HG03175 (cell line): ENCODE results near the gene RASGRF1.

ENCODE experiments used
- ATAC-seq: cut with Tn5 transposase; IDR thresholded peaks from one replicate; pipeline ENCODE4 v1.9.1; 2021; ENCODE audit warnings: mild to moderate bottlenecking, moderate library complexity; ENCODE audit not compliant: unreplicated experiment

Gene RASGRF1

DNA sequence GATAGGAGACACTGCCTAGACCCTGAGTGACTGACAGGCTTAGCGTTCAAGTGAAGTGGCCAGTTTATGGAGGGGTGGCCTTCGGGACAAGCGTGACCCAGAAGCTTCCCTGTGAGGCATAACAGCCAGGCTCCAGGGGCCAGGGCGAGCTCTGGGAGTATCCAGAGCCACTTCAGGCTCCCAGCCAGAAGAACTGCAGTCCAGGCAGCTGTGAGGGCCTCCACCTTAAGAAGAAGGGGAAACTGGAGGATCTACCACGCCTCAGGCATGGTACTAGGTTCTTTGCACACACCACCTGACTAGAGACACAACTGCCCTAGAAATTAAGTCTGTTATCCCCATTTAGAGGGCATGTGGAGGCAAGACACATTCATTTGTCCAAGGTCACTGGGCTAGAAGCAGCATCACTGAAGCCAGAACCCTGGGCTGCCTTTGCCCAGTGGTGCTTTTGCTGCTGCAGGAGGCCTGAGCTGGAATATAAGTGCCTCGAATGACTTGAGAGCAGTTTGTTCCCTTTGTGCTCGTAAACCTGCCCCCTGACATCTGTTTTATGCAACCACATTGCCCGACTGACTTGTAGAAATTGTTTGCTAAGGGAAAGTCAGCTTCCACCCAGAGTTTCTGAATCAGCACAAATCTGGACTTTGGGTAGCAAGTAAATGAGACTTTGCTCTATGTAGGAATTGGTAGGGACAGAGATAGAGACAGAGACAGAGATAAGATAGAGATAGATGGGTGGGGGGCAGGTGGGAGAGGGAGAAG is 23.3 kb downstream of the RASGRF1 start:
- ATAC-seq: no peak

DNA sequence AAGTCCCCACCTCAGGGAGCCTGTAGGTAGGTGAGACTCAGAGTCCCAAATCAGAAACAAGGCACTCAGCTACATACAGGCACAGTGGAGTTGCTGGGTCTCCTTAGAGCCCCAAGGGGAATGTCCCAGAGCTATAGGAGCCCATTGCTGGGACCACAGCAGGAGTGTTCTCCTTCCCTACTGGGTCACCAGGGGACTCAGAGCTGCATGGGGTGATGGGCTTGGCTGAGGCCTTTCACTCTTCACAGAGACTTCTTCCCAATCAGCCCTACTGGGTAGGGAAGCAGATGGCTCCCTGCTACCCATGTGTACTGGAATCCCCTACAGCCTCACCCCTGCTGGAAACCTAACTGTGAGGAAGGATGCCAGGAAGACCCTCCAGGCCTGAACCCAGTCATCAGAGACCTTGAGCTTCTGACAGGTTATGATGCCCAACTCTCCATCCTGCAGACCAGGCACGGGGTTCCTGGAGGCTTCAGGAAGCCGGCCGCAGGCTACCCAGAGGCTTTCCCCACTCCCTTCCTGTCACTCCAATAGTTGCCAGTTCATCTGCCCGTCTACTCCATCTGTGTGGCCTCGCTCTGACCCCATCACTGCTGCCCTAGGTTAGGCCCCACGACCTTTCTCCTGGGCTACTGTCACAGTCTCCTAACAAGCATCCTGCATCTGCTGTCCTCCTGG is 24.0 kb downstream of the RASGRF1 start:
- ATAC-seq: no peak

DNA sequence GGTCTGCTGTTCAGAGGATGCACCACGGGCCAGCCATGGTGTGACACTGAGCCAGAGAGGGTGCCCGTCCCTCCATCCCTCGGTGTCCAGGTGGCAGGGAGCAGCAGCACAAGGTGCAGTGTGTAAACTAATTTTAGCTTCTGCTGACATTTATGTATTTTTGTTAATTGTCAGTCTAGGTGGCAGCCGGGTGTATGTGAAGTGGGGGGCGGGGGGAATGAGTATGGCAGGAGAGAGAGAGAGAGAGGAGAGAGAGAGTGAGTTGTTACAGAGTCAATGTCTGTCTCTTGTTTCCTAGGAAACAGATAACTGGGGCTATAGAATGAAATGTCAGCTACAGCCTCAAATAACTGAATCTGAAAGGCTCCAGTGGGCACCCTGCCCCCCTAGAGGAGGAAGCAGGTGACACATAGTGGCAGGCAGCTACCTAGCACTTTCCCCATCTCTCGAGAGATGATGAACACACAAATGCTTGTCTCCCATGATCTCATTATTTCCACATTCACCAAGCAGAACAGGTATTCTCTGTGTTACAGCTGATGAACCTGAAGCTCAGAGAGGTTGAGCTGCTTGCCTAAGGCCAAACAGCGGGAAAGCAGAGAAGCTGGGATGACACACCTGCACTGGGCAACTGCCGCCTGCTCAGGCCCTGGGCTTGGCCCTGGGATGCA is 24.7 kb downstream of the RASGRF1 start:
- no peak for ATAC-seq

DNA sequence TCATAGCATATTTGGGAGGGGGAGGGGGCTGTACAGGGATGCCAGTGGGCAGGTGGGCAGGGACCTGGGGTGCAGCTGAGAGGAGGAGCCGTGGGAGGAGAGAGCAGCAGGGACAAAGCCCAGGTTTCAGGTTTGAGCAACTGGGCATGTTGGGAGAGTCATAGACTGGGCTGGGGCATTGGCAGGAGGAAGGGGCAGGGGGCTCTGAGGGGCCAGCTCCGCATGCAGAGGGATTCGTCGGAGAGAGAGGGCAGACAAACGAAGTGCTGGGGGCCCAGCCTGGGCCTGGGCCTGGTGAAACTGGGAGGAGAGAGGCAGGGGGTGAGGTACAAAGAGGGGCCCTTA is 25.2 kb downstream of the RASGRF1 start:
- no peak for ATAC-seq

DNA sequence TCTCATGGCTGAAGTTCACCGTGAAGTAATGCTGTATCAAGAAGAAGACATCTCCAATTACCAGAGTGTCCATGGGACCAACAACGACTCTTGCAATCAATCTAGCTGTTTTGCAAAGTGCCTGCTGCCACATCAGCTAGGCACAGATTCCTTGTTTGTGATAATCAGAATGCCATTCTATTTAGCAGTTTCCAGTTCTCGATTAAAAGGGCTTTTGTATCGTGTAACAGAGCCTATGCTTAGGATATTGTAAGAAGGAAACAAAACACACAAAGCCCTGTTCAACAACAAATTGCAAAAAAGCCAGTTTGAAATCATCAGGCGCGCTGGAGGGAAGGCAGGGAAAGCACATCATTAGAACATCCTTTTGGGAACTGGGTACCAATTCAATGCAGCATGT is 26.1 kb downstream of the RASGRF1 start:
- ATAC-seq: no peak

DNA sequence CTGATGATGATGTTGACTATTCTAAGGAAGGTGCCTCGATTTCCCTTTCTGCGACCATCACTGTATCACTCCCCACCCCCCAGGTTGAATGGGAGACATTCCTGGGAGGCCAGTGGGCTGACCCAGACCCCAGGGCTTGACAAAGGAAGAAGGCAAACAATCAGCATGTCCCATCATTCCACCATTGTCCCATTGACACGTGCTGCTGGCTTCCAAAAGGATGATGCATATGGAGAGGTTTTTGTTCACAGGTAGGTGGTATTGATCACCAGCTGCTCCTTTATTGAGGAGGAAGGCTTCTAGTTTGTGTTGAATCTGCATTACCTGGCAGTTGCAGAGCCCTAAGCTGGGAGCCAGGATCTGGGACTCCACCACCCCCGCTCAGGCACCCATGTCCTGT is 30.4 kb downstream of the RASGRF1 start:
- no peak for ATAC-seq

DNA sequence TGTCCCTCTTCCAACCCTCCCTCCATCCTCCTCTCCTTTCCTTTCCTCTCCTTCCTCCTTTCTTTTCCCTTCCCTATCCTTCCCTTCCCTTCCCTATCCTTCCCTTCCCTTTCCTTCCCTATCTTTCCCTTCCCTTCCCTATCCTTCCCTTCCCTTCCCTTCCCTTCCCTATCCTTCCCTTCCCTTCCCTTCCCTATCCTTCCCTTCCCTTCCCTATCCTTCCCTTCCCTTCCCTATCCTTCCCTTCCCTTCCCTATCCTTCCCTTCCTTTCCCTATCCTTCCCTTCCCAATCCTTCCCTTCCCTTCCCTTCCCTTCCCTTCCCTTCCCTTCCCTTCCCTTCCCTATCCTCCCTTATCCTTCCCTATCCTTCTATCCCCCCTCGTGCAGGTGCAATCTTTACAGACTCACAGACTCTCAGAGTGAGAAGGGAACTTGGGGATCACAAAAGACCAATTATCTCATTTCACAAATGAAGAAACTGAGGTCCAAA is 31.5 kb downstream of the RASGRF1 start:
- ATAC-seq: no peak

DNA sequence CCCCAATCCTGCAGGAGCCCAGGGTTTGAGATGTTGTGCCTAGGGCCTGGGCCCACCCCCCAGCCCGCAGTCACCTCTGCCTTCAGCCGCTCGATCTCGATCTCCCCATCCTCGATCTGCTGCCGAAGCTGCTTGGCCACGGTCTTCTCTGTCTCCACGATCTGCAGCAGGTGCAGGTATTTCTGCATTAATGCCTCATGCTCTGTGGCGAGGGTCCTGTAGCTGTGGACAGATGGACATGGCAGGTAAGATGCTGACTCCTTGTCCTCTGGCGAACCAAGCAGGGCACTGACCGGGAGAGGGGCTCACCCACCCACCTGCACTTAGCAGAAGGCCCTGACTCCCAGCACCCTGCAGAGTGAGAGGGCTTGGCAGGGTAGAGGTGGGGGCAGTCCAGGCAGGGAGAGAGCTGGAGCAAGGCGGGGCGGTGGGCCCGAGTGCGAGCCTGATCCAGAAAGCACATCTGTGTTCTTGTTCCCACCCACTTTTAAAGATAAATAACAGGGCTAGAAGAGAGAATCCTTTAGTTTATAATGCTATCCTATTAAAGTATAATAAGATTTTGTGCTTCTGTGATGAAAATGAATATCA is 32.2 kb downstream of the RASGRF1 start:
- ATAC-seq: no peak

DNA sequence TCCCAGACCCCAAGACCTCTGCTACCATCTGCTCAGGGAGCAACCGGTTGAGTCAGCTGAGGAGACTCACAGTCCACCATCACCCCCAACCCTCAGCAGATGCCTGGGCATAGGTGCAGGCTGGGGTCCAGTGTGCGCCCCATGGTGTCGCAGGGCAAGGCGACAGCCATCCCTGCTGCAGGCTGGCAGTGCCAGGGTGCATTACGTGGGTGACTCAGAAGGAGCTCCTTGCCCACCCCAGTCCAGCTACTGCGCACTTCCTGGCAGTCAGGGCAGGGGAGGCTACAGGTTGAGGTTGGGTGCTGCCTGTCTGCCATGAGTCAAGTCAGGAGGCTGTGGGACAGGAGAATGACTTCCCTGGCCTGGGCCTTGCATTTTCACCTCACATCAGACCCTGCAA is 33.5 kb downstream of the RASGRF1 start:
- ATAC-seq: no peak

DNA sequence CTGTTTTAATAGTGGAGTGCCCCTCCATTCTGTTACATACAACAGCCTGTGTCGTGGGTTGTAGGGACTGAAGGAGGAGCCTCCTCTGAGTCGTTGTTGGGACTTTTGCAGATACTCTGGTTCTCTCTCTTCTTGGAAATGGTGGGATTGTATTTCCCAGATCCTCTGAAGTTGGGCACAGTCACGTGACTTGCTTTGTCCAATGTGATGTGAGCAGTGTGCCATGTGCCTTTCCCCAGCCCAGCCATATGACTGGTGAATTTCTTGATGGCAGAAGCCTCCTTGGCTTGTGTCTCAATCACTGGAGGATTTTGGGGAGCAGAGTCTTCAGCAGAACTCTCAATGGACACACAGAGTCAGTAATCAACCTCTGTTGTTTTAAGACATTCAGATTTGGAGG is 36.2 kb downstream of the RASGRF1 start:
- no peak for ATAC-seq

DNA sequence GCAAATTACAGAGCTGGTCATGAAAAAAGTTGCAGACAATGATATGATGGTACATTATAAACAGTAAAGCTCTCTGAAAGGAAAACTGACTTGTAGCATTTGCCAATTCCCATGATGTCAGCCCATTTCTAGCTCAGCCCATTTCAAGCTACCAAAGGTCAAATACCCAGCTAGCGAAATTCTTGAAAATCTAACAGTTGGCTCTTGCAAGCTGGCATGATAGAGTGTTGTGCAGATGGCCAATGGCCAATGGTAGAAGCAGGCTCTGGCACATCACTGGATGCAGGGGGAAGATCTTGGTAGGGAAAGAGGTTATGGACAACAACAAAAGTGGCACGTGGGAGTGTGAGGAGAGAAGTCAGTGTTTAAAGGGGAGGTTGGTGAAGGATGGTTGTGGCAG is 36.7 kb downstream of the RASGRF1 start:
- no peak for ATAC-seq

DNA sequence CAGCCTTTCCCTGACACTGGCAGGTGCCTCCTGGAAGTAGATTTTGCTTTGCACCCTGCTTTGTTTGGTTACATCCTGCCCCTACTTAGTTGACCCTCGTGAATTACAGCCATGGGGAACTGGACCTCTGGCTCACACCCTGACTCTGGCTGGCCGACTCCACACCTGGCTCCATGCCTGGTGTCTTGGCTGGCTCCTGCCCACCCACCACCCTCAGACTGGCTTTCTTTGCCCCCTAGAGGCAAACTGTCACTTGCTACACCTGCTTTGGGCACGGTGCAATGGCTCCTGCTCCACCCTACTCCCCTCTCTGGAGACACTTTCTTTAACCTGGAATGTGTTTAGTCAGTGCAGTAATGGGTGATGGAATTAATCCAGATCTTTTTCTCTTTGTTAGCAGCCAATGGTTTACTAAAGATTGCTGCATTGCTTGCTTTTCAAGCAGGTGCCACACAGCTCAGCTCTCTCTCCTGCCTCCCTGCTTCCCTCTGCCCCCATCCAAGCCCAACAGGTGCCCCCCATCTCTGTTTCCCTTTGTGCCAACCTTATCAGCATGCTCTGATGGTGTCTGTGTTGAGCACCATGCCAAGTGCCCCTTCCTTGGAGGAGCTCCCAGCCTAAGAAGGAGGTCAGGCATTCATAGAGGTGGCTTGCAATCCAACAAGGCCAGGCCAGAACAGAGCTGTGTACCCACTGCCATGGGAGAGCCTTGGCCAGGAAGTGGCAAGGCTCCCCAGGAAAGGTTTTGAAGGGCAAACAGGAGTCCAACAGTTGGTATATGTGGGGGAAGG is 38.4 kb downstream of the RASGRF1 start:
- ATAC-seq: no peak

DNA sequence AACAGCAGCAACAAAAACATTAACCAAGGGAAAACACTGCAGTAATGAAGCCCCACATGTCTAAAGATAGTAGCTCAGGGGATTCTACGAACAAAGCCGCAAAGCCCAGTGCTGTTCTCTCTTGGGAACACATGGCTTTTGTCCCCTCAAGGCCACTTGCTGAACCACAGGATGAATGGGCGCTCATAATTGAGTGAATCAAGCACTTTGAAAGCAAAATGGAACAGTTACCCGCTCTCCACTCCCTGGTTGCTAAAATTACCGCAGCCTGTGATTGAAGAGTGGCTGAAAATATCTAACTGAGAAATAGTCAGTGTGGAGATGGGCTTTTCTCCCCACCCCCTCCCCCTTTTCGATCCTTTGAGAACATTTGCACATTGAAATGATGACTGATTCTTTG is 39.6 kb downstream of the RASGRF1 start:
- no peak for ATAC-seq

DNA sequence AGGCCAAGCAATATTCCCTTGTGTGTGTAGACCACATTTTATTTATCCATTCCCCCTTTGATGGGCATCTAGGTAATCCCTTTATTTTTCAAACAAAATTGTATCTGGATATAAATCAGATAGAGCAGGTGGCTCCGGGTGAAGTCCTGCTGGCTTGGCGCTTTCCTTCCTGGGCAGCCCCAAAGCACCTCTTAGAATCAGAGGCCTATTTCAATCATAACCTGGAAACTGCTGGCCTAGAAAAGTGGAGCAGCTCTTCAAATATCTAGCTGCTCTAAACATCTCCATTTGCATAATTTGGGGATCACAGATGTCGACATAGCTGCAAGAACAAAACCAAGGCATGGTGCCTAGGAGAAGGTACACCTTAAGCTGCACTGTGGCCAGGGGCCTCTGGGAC is 40.2 kb downstream of the RASGRF1 start:
- ATAC-seq: no peak

DNA sequence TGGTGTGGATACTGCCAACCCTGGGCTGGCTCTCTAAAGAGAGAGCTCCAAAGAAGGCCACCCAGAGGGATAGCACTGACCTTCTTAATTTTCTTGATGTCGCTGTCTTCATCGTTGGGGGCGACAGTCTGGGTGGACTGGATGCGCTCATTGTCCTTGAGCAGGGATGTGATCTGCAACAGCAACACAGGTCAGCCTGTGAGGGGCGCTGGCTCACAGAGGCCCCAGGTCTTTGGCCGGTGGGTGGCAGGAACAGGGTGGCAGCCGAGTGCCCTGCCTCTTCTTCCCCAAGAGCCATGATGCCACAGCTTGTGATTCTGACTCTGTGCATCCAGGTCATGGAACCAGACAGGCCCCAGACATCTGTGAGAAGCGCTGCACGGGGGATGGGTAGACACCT is 41.2 kb downstream of the RASGRF1 start:
- ATAC-seq: no peak

DNA sequence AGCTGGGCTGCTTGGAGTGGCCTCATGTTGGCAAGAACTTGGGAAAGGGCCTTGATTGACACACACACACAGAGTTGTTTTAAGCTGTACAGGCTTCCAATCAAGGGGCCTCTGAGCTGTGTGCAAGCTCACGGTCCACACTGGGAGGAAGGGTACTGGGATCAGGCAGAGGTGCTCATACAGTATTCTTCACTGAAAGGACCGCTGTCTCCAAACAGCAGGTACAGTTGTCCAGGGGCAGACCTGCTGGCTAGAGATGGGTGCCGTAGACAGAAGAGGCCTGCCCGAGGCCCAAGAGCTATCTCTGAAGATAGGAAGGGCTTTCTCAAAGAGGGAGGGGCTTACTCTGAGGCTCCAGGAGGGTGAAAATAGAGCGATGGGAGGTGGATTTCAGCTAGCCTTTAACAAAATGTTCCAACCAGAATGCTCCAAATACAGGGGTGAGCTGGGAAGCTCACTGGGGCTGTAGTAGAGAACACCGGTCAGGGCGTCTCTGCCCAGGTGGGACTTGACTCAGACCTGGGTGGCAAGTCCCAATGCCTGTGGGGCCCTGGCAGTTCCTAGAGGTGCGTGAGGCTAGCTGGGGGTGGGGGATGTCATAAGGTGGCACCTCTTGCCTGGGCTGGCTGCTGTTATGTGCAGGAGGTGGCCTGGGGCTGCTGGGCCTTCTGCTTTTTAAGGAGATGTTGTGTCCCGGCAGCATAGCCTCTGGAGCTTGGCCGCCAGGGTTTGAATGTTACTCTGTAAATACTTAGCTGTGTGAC is 42.7 kb downstream of the RASGRF1 start:
- ATAC-seq: no peak

DNA sequence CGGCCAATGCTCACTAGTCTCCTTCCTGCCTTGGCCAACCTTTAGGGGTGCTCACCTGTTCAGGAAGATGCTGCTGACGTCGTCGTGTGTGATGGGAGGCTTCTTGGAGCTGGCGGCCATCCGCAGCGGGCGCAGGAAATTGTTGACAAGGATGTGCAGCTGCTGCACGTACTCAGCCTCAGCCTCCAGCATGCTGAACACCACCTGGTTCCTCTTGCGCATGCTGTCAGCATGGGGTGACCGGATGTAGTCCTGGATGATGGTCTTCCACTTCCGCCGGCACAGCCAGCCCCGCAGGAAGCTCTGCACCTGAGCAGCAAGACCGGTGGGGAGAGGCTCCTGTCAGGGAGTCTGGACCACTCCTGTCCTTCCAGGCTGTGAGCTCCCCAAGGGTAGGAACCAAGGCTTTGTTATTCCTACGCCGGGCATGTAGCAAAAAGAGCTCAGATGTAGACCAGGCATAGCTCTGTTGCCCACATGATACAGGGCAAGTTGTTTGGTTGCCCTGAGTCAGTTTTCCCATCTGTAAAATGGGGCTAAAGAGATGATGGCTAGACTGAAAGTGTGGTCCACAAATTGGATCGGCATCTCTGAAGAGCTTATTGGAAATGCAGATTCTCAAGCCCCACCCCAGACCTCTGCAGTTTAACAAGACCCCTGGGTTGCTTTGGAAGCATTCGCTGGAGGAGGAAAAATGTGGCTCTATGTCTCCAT is 43.7 kb downstream of the RASGRF1 start:
- no peak for ATAC-seq

DNA sequence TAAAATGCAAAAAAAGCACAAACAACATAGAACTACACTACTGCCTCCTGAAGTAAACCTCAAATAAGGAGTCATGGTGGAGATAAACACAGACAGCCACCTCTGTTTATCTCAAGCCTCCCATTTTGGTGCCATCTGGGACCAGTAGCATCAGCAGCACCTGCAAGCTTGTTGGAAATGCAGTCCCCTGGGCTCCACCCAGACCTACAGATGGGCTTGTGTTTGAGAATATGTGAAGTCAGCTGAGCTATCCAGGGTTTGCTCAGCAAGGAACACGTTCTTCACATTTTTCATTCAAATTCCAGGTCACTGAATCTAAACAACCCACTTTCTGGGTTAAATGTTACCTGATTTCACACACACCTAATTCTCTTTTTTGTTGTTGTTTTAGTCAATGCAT is 45.5 kb downstream of the RASGRF1 start:
- no peak for ATAC-seq

DNA sequence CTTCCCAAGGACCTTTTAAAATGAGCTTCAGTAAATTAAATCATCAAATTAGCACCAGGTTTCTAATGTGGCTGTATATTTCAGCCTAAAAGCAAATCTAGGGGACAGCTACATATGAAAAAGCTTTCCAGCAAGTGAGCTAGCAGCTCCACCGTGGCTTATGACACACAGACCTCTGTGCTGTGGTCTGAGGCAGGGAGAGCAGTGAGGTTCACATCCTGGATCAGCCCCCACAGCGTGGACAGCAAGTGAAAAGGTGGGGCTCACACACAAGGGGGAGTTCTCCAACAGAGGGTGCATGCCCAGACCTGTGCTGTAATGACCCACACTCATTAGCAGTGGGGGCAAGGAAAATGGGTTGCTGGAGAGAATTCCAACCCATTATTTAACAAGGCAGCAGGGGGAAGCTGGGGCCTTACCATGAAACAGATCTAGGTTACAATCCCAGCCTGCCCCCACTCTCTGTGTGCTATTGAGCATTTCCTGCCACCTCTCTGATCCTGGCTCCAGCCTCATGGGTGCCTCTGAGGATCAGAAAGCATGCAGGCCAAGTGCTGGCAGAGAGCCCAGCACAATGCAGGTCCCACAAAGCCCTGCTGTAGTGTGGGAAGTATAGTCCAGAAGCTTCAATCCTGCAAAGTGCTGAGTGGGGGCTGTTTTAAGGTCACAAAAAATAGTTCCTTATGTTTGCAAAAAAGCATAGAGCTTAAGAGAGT is 48.2 kb downstream of the RASGRF1 start:
- ATAC-seq: no peak
